HL-60 (cell line): ENCODE results near the gene POTEF.
"Not testable (repeated sequence)": the region's sequence is repeated elsewhere in the genome, so short reads cannot be mapped to it uniquely, and the experiment has no call there.

Experiments used
- CTCF ChIP-seq: IDR thresholded peaks from one replicate; pipeline ENCODE4 v1.5.1; 2011; ENCODE audit warnings: low read length, control low read depth, inconsistent platforms; ENCODE audit not compliant: insufficient read depth
- GABPA ChIP-seq: IDR thresholded peaks from 2 replicates; pipeline ENCODE4 v1.6.1; 2012; ENCODE audit warnings: low read depth
- REST ChIP-seq: IDR thresholded peaks from 2 replicates; pipeline ENCODE4 v1.6.1; 2012; ENCODE audit warnings: low read depth; ENCODE audit not compliant: insufficient replicate concordance

GRCh38 chr2:130166611-130167010, 37.6 kb upstream of the POTEF start:
- TF ChIP-seq CTCF, REST, GABPA: not testable (repeated sequence)
